Bronchial epithelial cell (primary cell): ENCODE measurements around the gene HTR3D. TPM values are rescaled to one million over a fixed set of nuclear protein-coding genes. Genes with fewer than 3 reads are reported as not detected.

Experiments used
- DNase-seq: peaks from one replicate; pipeline ENCODE4 v3.0.0-alpha.2; 2010; ENCODE audit warnings: low read depth
- FAIRE-seq: peaks from 2 replicates; lab custom pipeline; 2011; peaks lifted over from hg19 to GRCh38; lab: Jason Lieb, UNC
- H3K27me3 ChIP-seq: 2 replicates; pipeline ENCODE4 v1.5.1; 2011; ENCODE audit warnings: low read length; ENCODE audit not compliant: control insufficient read depth, insufficient read depth
- H3K36me3 ChIP-seq: 2 replicates; pipeline ENCODE4 v1.5.1; 2011; ENCODE audit warnings: low read length; ENCODE audit not compliant: control insufficient read depth, insufficient read depth
- H3K4me3 ChIP-seq: 2 replicates; pipeline ENCODE4 v1.5.1; 2011; ENCODE audit warnings: mild to moderate bottlenecking, low read depth, low read length, control low read depth
- CTCF ChIP-seq: IDR thresholded peaks from 2 replicates; pipeline ENCODE4 v1.5.1; 2011; ENCODE audit warnings: mild to moderate bottlenecking, moderate library complexity, low read length, control low read depth, inconsistent platforms; ENCODE audit not compliant: insufficient read depth, severe bottlenecking
- total RNA-seq: library from RNA; depleted of rRNA; stranded (reverse); fragments of >200 nt; gene quantifications from 2 replicates; pipeline ENCODE4 v1.2.1, GENCODE V29; 2014

HTR3D gene
- total RNA-seq, 1 donor from 2014 or later = not detected

GRCh38 chr3:184073621-184074020 is 42.1 kb downstream of the HTR3D start:
- peaks cover 2% of the 10 kb centered on the region for H3K27me3 ChIP-seq
- no peak overlapping the region for H3K4me3 ChIP-seq
- H3K36me3 ChIP-seq = no peaks in the 10 kb centered on the region
- DNase-seq (no peak), FAIRE-seq (no peak)
- no peak for TF ChIP-seq CTCF

GRCh38 chr3:184075901-184076300 is 44.4 kb downstream of the HTR3D start:
- Histone ChIP-seq H3K27me3 (peaks cover 2% of the 10 kb centered on the region), H3K36me3 (no peaks in the 10 kb centered on the region), H3K4me3 (no peak overlapping the region)
- no peak for DNase-seq
- no peak for TF ChIP-seq CTCF
- no peak for FAIRE-seq

DNA sequence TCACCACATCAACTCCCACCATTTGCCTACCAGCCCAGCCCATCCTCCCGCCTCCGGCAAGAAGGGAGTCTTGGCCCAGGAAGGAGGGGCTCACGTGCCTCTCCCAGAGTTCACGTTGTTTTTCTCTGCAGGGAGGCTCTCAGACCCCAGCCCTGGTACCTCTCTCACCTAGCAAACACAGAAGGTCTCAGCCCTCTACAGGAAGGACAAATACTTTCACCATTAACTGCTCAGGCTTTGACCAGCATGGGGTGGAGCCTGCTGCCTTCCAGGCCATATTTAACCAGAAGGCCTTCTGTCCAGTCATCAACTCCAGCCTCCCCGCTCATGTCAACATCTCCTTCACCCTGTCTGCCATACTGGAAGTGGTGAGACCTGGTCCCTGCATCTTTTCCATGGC is 46.3 kb downstream of the HTR3D start:
- H3K27me3 ChIP-seq = peaks cover 2% of the 10 kb centered on the region

GRCh38 chr3:184078851-184079250 is 47.3 kb downstream of the HTR3D start:
- Histone ChIP-seq H3K4me3 (no peak overlapping the region), H3K36me3 (no peaks in the 10 kb centered on the region), H3K27me3 (no peaks in the 10 kb centered on the region)
- no peak for DNase-seq
- FAIRE-seq = no peak
- TF ChIP-seq CTCF = no peak

More for the DNA sequence above, 46.3 kb downstream of the HTR3D start:
- FAIRE-seq (no peak), DNase-seq (no peak)
- Histone ChIP-seq H3K4me3 (no peak overlapping the region), H3K36me3 (no peaks in the 10 kb centered on the region)
- no peak for TF ChIP-seq CTCF

GRCh38 chr3:184081116-184081830 is 49.7 kb downstream of the HTR3D start:
- no peak for FAIRE-seq
- no peak overlapping the region for H3K4me3 ChIP-seq
- TF ChIP-seq CTCF = no peak
- H3K27me3 ChIP-seq = no peaks in the 10 kb centered on the region
- DNase-seq = no peak
- H3K36me3 ChIP-seq = no peaks in the 10 kb centered on the region

DNA sequence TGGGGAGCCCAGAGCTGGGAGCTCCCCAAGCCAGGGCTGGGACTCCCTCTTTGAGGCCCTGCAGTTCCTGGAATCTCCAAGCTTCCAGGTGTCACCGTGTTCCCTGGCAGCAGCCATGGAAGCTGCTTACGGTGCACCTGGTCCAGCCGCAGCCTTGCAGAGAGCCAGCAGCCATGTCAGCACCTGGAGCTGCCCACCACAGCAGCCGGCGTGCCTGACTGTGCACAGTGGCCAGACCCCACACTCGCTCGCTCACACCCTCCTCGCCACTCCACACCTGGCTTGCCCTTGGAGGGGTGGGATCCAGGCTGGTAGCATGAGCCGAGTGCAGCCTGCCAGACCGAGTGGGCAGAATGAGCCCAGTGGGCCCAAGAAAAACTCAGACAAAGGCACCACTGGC is 50.5 kb downstream of the HTR3D start:
- Histone ChIP-seq H3K27me3 (no peaks in the 10 kb centered on the region), H3K36me3 (no peaks in the 10 kb centered on the region), H3K4me3 (no peak overlapping the region)
- no peak for TF ChIP-seq CTCF
- FAIRE-seq (no peak), DNase-seq (no peak)
